ENCODE data around the gene C1orf87.
A peak's percentile ranks its signal among the peaks of the same experiment; 100 is the strongest.

The C1orf87 gene

DNA sequence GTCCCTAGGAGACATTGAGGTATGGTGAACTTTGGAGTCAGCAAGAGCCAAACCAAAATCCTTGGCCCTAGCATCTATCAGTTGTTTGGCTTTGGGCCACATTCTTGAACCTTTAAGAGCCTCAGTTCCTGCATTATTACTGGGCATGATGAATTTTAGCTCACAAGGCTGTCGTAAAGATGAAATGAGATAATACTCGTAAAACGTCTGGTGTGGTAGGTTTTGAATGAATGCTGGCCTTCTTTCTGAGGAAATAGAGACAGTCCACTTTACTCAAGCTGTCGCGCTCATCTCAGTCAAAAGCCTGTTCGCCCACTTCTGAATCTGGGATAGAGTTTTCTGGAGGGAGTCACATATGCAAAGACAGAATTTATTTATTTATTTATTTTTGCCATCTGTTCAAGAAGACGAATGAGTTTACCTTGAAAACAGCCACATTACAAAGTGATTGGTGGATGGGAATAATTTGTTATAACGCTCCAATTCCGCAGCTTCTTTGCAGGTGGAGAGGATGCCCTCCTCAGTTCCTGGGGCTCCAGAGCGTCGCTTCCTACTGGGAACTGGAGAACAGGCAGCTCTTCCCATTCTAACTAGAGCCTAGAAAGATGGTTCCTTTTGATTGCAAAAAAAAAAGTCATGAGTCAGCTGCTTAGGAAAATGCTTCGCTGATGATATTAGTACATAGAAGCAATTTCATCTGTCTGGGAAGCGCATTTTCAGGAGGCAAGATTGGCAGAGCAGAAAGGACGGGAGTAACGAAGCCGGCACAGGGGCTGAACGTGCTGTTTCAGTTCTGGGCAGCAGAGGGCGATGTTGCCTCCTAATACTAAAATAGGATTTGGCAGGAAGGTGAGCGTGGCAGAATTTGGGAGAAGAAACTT, 97.1 kb downstream of the C1orf87 start:
- TF ChIP-seq, protein P1, sequence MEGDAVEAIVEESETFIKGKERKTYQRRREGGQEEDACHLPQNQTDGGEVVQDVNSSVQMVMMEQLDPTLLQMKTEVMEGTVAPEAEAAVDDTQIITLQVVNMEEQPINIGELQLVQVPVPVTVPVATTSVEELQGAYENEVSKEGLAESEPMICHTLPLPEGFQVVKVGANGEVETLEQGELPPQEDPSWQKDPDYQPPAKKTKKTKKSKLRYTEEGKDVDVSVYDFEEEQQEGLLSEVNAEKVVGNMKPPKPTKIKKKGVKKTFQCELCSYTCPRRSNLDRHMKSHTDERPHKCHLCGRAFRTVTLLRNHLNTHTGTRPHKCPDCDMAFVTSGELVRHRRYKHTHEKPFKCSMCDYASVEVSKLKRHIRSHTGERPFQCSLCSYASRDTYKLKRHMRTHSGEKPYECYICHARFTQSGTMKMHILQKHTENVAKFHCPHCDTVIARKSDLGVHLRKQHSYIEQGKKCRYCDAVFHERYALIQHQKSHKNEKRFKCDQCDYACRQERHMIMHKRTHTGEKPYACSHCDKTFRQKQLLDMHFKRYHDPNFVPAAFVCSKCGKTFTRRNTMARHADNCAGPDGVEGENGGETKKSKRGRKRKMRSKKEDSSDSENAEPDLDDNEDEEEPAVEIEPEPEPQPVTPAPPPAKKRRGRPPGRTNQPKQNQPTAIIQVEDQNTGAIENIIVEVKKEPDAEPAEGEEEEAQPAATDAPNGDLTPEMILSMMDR (IDR thresholded peaks at IDR 0.05; ENCODE audit: borderline replicate concordance, extremely low read depth, low read length, poor library complexity, severe bottlenecking), result peak; percentile 93
- TF ChIP-seq EZH2 (IDR thresholded peaks at IDR 0.05; ENCODE audit: borderline replicate concordance, low read depth, low read length, severe bottlenecking), result no peak
- H3K36me3 ChIP-seq (ENCODE audit: insufficient read depth, low read length), result no peaks in the 10 kb centered on the region
- no peak overlapping the region for H2AFZ ChIP-seq (ENCODE audit: low read depth, low read length)
- H3K27ac ChIP-seq (ENCODE audit: low read length), result no peak overlapping the region
- DNase-seq (peak; percentile 50), ATAC-seq (ENCODE audit: insufficient read depth, low read depth) (peak; percentile 59; the same call in 2 of the 3 replicates)
- H4K20me1 ChIP-seq (ENCODE audit: insufficient read depth, low read length), result no peaks in the 10 kb centered on the region
- no peak overlapping the region for H3K4me2 ChIP-seq (ENCODE audit: insufficient read depth, low read length)
- no peak overlapping the region for H3K4me3 ChIP-seq (ENCODE audit: low read depth in 1 of 2, low read length in 2 of 2)
- no peaks in the 10 kb centered on the region for H3K4me1 ChIP-seq (ENCODE audit: insufficient read depth, low read length)
- H3K9ac ChIP-seq (ENCODE audit: low read depth, low read length), result no peak overlapping the region
- H3K27me3 ChIP-seq (ENCODE audit: insufficient read depth, low read length, poor library complexity), result peaks cover 5% of the 10 kb centered on the region
- no peaks in the 10 kb centered on the region for H3K79me2 ChIP-seq (ENCODE audit: insufficient read depth, low read length)
- no peaks in the 10 kb centered on the region for H3K9me3 ChIP-seq (ENCODE audit: insufficient read depth, low read length, severe bottlenecking)

- no peaks in the 10 kb centered on the region for H3K36me3 ChIP-seq (ENCODE audit: insufficient read depth, low read length)
- H3K9me3 ChIP-seq (ENCODE audit: insufficient read depth, low read length, severe bottlenecking), result no peaks in the 10 kb centered on the region
- H3K27me3 ChIP-seq (ENCODE audit: insufficient read depth, low read length, poor library complexity), result peaks cover 5% of the 10 kb centered on the region
- H3K9ac ChIP-seq (ENCODE audit: low read depth, low read length), result no peak overlapping the region
- DNase-seq, result no peak
- H3K4me1 ChIP-seq (ENCODE audit: insufficient read depth, low read length), result no peaks in the 10 kb centered on the region
- no peak overlapping the region for H2AFZ ChIP-seq (ENCODE audit: low read depth, low read length)
- ATAC-seq (ENCODE audit: insufficient read depth, low read depth), result no peak
- H3K27ac ChIP-seq (ENCODE audit: low read length), result no peak overlapping the region
- no peak for TF ChIP-seq EZH2 (IDR thresholded peaks at IDR 0.05; ENCODE audit: borderline replicate concordance, low read depth, low read length, severe bottlenecking)
- TF ChIP-seq, protein P1 (IDR thresholded peaks at IDR 0.05; ENCODE audit: borderline replicate concordance, extremely low read depth, low read length, poor library complexity, severe bottlenecking), result no peak
- H3K79me2 ChIP-seq (ENCODE audit: insufficient read depth, low read length), result no peaks in the 10 kb centered on the region
- H3K4me2 ChIP-seq (ENCODE audit: insufficient read depth, low read length), result no peak overlapping the region
- no peaks in the 10 kb centered on the region for H4K20me1 ChIP-seq (ENCODE audit: insufficient read depth, low read length)
- no peak overlapping the region for H3K4me3 ChIP-seq (ENCODE audit: low read depth in 1 of 2, low read length in 2 of 2)
These were observed 99.9 kb downstream of the C1orf87 start for GRCh38 chr1:59973719-59974118.

- no peaks in the 10 kb centered on the region for H3K4me1 ChIP-seq (ENCODE audit: insufficient read depth, low read length)
- no peak for DNase-seq
- TF ChIP-seq, protein P1 (IDR thresholded peaks at IDR 0.05; ENCODE audit: borderline replicate concordance, extremely low read depth, low read length, poor library complexity, severe bottlenecking), result no peak
- TF ChIP-seq EZH2 (IDR thresholded peaks at IDR 0.05; ENCODE audit: borderline replicate concordance, low read depth, low read length, severe bottlenecking), result no peak
These were observed 101.2 kb downstream of the C1orf87 start for GRCh38 chr1:59972216-59972927.

More at GRCh38 chr1:59972216-59972927, 101.2 kb downstream of the C1orf87 start:
- no peaks in the 10 kb centered on the region for H3K36me3 ChIP-seq (ENCODE audit: insufficient read depth, low read length)
- no peak overlapping the region for H3K4me3 ChIP-seq (ENCODE audit: low read depth in 1 of 2, low read length in 2 of 2)
- no peak overlapping the region for H3K9ac ChIP-seq (ENCODE audit: low read depth, low read length)
- no peaks in the 10 kb centered on the region for H4K20me1 ChIP-seq (ENCODE audit: insufficient read depth, low read length)
- H3K27ac ChIP-seq (ENCODE audit: low read length), result no peak overlapping the region
- no peak for ATAC-seq (ENCODE audit: insufficient read depth, low read depth)
- H2AFZ ChIP-seq (ENCODE audit: low read depth, low read length), result no peak overlapping the region
- no peaks in the 10 kb centered on the region for H3K9me3 ChIP-seq (ENCODE audit: insufficient read depth, low read length, severe bottlenecking)
- H3K4me2 ChIP-seq (ENCODE audit: insufficient read depth, low read length), result no peak overlapping the region
- H3K79me2 ChIP-seq (ENCODE audit: insufficient read depth, low read length), result no peaks in the 10 kb centered on the region
- peaks cover 5% of the 10 kb centered on the region for H3K27me3 ChIP-seq (ENCODE audit: insufficient read depth, low read length, poor library complexity)
